GM12878 (cell line): ENCODE data around the gene CAB39.

Experiments used
- EZH2 ChIP-seq: IDR thresholded peaks from 2 replicates; pipeline ENCODE4 v1.6.1; 2012; ENCODE audit warnings: low read depth, mild to moderate bottlenecking, control low read depth, inconsistent platforms, low read length, borderline replicate concordance; ENCODE audit not compliant: control insufficient read depth
- RAD21 ChIP-seq: IDR thresholded peaks from 2 replicates; pipeline ENCODE4 v1.6.1; 2011; ENCODE audit warnings: mild to moderate bottlenecking, low read depth, low read length, moderate library complexity; ENCODE audit not compliant: insufficient read depth

- TF ChIP-seq RAD21 (no peak), EZH2 (no peak)
Measured at GRCh38 chr2:230812033-230812432, 99.4 kb downstream of the CAB39 start.
